ENCODE data around the gene EIF4B. TPM values are rescaled to one million over a fixed set of nuclear protein-coding genes. Genes with fewer than 3 reads are reported as not detected.

The EIF4B gene
- polyA plus RNA-seq, 1 experiment = 645 TPM

DNA sequence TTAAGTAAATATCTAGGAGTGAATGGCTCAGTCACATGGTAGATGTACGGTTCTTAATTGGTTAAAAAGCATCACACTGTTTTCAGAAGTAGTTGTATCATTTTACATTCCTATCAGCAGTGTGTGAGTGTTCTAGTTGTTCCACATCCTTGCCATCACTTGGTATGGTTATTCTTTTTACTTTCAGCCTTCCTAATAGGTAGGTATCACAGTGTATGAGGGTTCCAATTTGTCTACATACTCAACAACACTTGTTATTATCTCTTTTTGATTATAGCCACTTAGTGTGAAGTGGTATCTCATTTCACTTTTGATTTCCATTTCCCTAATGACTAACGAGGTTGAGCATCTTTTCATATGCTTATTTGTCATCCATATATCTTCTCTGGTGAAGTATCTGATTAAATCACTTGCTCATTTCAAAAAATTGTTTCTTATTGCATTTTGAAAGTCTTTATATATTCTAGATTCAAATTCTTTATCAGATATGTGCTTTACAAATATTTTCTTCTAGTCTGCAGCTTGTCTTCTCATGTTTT lies 76.5 kb downstream of the EIF4B start:
- CTCF ChIA-PET = interaction anchor here (0.8 kb wide), 1 partner anchor 238 kb away, joined by 3 read pairs; the partner anchor contains the start of gene AAAS

DNA sequence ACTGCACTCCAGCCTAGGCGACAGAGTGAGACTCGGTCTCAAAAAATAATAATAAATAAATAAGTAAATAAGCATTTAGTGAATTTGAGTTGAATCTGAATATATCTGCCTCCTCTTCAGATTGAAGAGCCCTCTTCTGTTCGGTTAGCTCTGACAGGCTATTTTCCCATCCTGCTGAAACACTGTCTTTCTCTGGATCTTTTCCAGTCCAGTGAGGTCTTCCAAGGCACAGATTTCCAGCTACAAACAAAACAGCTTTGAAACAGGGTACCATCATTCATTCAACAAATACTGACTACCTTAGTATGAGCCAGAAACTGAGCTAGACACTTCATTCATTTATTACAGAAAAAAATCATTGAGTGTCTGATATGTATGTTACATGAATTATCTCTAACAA lies 80.1 kb downstream of the EIF4B start:
- Histone ChIP-seq H3K9me3 (ENCODE audit: control insufficient read depth, insufficient read depth, low read length) (peaks cover 4% of the 10 kb centered on the region; the same call in 1 of the 2 replicates), H3K4me3 (ENCODE audit: low read depth, low read length) (no peak overlapping the region), H3K27ac (ENCODE audit: low read depth, low read length) (no peak overlapping the region), H3K27me3 (ENCODE audit: control insufficient read depth, insufficient read depth, low read length) (no peaks in the 10 kb centered on the region)
- TF ChIP-seq CTCF (IDR thresholded peaks at IDR 0.05; ENCODE audit: low read depth, low read length) = no peak
- CTCF ChIA-PET = interaction anchor here (0.6 to 4.0 kb wide), 4 partner anchors 12 to 49 kb away, joined by 3 to 28 read pairs (median 6); no protein-coding TSS in a partner anchor
- POLR2A ChIA-PET = interaction anchor here (1.2 kb wide), 1 partner anchor 20 kb away, joined by 5 read pairs; no protein-coding TSS in a partner anchor
- no peak for DNase-seq (ENCODE audit: low read depth, low spot score)

More for the DNA sequence above, 76.5 kb downstream of the EIF4B start:
- POLR2A ChIA-PET = interaction anchor here (0.7 kb wide), 1 partner anchor 16 kb away, joined by 4 read pairs; no protein-coding TSS in a partner anchor
- no peaks in the 10 kb centered on the region for H3K27me3 ChIP-seq (ENCODE audit: control insufficient read depth, insufficient read depth, low read length)
- H3K9me3 ChIP-seq (ENCODE audit: control insufficient read depth, insufficient read depth, low read length) = peaks cover 4% of the 10 kb centered on the region; the same call in 1 of the 2 replicates
- H3K4me3 ChIP-seq (ENCODE audit: low read depth, low read length) = no peak overlapping the region
- no peak overlapping the region for H3K27ac ChIP-seq (ENCODE audit: low read depth, low read length)
- TF ChIP-seq CTCF (IDR thresholded peaks at IDR 0.05; ENCODE audit: low read depth, low read length) = no peak
- DNase-seq (ENCODE audit: low read depth, low spot score) = no peak

DNA sequence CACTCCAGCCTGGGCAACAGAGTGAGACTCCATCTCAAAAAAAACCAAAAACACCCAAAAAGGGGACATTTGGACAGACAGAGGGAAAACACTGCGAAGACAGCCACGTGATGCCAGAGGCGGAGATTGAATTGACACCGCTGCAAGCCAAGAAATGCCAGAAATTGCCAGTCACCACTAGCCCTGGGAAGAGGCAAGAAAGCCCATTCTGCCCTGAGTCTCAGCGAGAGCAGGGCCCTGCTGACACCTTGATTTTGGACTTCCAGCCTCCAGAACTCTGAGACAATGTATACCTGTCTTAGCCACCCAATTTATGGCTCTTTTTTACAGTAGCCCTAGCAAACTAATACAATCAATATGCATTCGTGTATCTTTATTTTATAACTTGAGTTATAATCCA lies 83.8 kb downstream of the EIF4B start:
- no peak overlapping the region for H3K27ac ChIP-seq (ENCODE audit: low read depth, low read length)
- no peak for TF ChIP-seq CTCF (IDR thresholded peaks at IDR 0.05; ENCODE audit: low read depth, low read length)
- no peak overlapping the region for H3K4me3 ChIP-seq (ENCODE audit: low read depth, low read length)
- DNase-seq (ENCODE audit: low read depth, low spot score) = no peak
- no peaks in the 10 kb centered on the region for H3K9me3 ChIP-seq (ENCODE audit: control insufficient read depth, insufficient read depth, low read length)
- ChIA-PET POLR2A (interaction anchor here (0.7 to 1.1 kb wide), 2 partner anchors 11 kb away, joined by 4 to 6 read pairs; partner anchors contain the start of gene SPRYD3), CTCF (interaction anchor here (1.3 kb wide), 1 partner anchor 24 kb away, joined by 6 read pairs; no protein-coding TSS in a partner anchor)
- no peaks in the 10 kb centered on the region for H3K27me3 ChIP-seq (ENCODE audit: control insufficient read depth, insufficient read depth, low read length)

DNA sequence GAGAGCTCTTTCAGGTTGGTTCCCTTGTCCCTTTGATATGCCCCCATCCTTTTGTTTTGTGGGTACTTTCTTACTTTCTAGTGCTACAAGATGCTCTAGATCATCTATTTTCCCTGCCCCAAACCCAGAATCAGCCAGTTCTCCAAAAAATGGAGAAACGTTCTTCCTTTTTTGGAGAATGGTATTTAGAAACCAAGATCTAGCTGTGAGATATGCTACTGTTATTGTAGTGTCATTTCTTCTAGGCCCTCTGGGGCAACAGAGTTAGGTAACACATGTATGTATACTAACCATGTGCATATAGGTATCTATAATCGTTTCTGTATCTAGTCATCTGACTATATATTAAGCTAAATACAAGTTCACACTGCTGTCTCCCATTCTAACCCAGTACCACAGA lies 84.3 kb downstream of the EIF4B start:
- Histone ChIP-seq H3K27ac (ENCODE audit: low read depth, low read length) (no peak overlapping the region), H3K4me3 (ENCODE audit: low read depth, low read length) (no peak overlapping the region), H3K9me3 (ENCODE audit: control insufficient read depth, insufficient read depth, low read length) (no peaks in the 10 kb centered on the region), H3K27me3 (ENCODE audit: control insufficient read depth, insufficient read depth, low read length) (no peaks in the 10 kb centered on the region)
- CTCF ChIA-PET = interaction anchor here (0.7 to 1.3 kb wide), 3 partner anchors 25 to 231 kb away, joined by 4 to 6 read pairs (median 5); partner anchors contain the start of gene AAAS
- POLR2A ChIA-PET = interaction anchor here (1.1 kb wide), 1 partner anchor 11 kb away, joined by 6 read pairs; the partner anchor contains the start of gene SPRYD3
- TF ChIP-seq CTCF (IDR thresholded peaks at IDR 0.05; ENCODE audit: low read depth, low read length) = no peak
- no peak for DNase-seq (ENCODE audit: low read depth, low spot score)

DNA sequence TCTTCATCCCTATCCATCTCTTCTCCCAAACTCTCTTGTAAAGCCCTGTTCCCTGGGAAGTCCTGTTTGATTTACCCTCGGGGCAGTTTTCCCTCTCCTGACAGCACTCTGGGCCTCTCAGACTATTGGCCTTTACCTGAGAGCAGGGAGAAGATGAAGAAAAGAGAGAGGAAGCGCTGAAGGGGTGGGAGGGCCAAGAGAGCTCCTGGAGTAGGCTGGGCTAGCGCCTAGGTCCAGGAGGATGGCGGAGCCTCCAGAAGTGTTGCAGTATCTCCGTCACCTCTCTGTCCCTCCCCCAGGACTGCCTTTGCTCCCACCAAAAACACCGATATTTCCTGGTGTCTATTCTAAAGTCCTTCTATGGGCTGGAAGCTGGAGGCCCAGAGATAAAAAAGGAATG lies 85.5 kb downstream of the EIF4B start:
- ChIA-PET CTCF (interaction anchor here (1.1 kb wide), 1 partner anchor 68 kb away, joined by 3 read pairs; no protein-coding TSS in a partner anchor), POLR2A (no interaction called here)
- Histone ChIP-seq H3K9me3 (ENCODE audit: control insufficient read depth, insufficient read depth, low read length) (no peaks in the 10 kb centered on the region), H3K27me3 (ENCODE audit: control insufficient read depth, insufficient read depth, low read length) (no peaks in the 10 kb centered on the region), H3K27ac (ENCODE audit: low read depth, low read length) (no peak overlapping the region), H3K4me3 (ENCODE audit: low read depth, low read length) (no peak overlapping the region)
- DNase-seq (ENCODE audit: low read depth, low spot score) = no peak
- no peak for TF ChIP-seq CTCF (IDR thresholded peaks at IDR 0.05; ENCODE audit: low read depth, low read length)
